Loucy (cell line): ENCODE results near the gene VIPR2.

ENCODE experiments used
- H2AFZ ChIP-seq: fragments of 200-600 bp; sonication (generic); 2 replicates; pipeline ENCODE4 v1.6.0; 2016; ENCODE audit warnings: antibody characterized with exemption, mild to moderate bottlenecking, low read length, moderate library complexity
- H3F3A ChIP-seq: fragments of 200-600 bp; 2 replicates; pipeline ENCODE4 v1.6.0; 2016; ENCODE audit warnings: antibody characterized with exemption, low read depth, mild to moderate bottlenecking
- H3K27me3 ChIP-seq: fragments of 200-600 bp; sonication (generic); 2 replicates; pipeline ENCODE4 v1.6.1; 2014; ENCODE audit warnings: low read length, mild to moderate bottlenecking; ENCODE audit not compliant: insufficient read depth, poor library complexity, severe bottlenecking
- H3K36me3 ChIP-seq: fragments of 200-600 bp; sonication (generic); 2 replicates; pipeline ENCODE4 v1.6.1; 2016; ENCODE audit warnings: low read length; ENCODE audit not compliant: insufficient read depth
- H3K4me1 ChIP-seq: fragments of 200-600 bp; sonication (generic); 2 replicates; pipeline ENCODE4 v1.5.1; 2014; ENCODE audit warnings: low read length, mild to moderate bottlenecking; ENCODE audit not compliant: insufficient read depth, poor library complexity, severe bottlenecking
- H3K4me2 ChIP-seq: fragments of 200-600 bp; sonication (generic); 2 replicates; pipeline ENCODE4 v1.6.0; 2014; ENCODE audit warnings: antibody characterized with exemption, low read length, low read depth, mild to moderate bottlenecking; ENCODE audit not compliant: poor library complexity, severe bottlenecking
- H3K4me3 ChIP-seq: fragments of 200-600 bp; sonication (generic); 2 replicates; pipeline ENCODE4 v1.5.1; 2014; ENCODE audit warnings: low read length, mild to moderate bottlenecking, mixed read lengths; ENCODE audit not compliant: poor library complexity, severe bottlenecking
- H3K79me2 ChIP-seq: fragments of 200-600 bp; sonication (generic); 2 replicates; pipeline ENCODE4 v1.6.1; 2014; ENCODE audit warnings: low read length; ENCODE audit not compliant: insufficient read depth
- H3K9ac ChIP-seq: fragments of 200-600 bp; sonication (generic); 2 replicates; pipeline ENCODE4 v1.6.0; 2014; ENCODE audit warnings: mild to moderate bottlenecking, low read depth, low read length, moderate library complexity; ENCODE audit not compliant: poor library complexity, severe bottlenecking
- H3K9me2 ChIP-seq: fragments of 200-600 bp; sonication (generic); replicated peaks from 2 replicates; pipeline ENCODE4 v1.6.1; 2016; ENCODE audit warnings: low read depth, low read length, mixed read lengths
- H3K9me3 ChIP-seq: fragments of 200-600 bp; sonication (generic); 2 replicates; pipeline ENCODE4 v1.6.1; 2014; ENCODE audit warnings: mild to moderate bottlenecking, antibody characterized with exemption, low read length, low read depth; ENCODE audit not compliant: insufficient read depth
- H4K20me1 ChIP-seq: fragments of 200-600 bp; sonication (generic); 2 replicates; pipeline ENCODE4 v1.6.0; 2014; ENCODE audit warnings: antibody characterized with exemption, low read length, mild to moderate bottlenecking; ENCODE audit not compliant: insufficient read depth, poor library complexity, severe bottlenecking
- EZH2phosphoT487 ChIP-seq: fragments of 200-600 bp; IDR thresholded peaks from 2 replicates; pipeline ENCODE4 v1.6.1; 2018; ENCODE audit warnings: antibody characterized with exemption, mild to moderate bottlenecking, moderate library complexity, borderline replicate concordance
- TF ChIP-seq, protein P1 (sequence below): fragments of 200-600 bp; sonication (generic); conservative IDR thresholded peaks from 2 replicates; pipeline ENCODE4 v1.5.1; 2014; ENCODE audit warnings: mild to moderate bottlenecking, antibody characterized with exemption, low read length

Gene VIPR2

DNA sequence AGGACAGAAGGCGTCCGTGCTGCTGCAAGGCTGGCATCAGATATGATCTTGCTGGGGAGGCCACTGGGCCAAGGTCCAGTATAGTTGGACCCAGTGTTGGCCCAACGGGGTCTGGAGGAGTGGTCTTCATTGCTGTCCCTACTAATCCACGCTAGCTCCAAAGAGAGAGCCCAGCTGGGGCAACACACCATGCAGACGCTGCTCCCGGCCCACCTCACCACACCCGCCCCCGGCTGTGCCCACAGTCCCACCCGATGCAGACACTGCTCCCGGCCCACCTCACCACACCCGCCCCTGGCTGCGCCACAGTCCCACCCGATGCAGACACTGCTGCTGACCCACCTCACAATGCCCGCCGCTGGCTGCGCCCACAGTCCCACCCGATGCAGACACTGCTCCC is 121.5 kb downstream of the VIPR2 start:
- H3K9me2 ChIP-seq, result no peaks in the 10 kb centered on the region
- TF ChIP-seq, protein P1, sequence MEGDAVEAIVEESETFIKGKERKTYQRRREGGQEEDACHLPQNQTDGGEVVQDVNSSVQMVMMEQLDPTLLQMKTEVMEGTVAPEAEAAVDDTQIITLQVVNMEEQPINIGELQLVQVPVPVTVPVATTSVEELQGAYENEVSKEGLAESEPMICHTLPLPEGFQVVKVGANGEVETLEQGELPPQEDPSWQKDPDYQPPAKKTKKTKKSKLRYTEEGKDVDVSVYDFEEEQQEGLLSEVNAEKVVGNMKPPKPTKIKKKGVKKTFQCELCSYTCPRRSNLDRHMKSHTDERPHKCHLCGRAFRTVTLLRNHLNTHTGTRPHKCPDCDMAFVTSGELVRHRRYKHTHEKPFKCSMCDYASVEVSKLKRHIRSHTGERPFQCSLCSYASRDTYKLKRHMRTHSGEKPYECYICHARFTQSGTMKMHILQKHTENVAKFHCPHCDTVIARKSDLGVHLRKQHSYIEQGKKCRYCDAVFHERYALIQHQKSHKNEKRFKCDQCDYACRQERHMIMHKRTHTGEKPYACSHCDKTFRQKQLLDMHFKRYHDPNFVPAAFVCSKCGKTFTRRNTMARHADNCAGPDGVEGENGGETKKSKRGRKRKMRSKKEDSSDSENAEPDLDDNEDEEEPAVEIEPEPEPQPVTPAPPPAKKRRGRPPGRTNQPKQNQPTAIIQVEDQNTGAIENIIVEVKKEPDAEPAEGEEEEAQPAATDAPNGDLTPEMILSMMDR, result no peak
- TF ChIP-seq EZH2phosphoT487, result no peak
- H3K9ac ChIP-seq, result no peak overlapping the region
- no peaks in the 10 kb centered on the region for H4K20me1 ChIP-seq
- no peaks in the 10 kb centered on the region for H3K36me3 ChIP-seq
- no peak overlapping the region for H3K4me3 ChIP-seq
- H3F3A ChIP-seq, result no peaks in the 10 kb centered on the region
- no peaks in the 10 kb centered on the region for H3K4me1 ChIP-seq
- no peaks in the 10 kb centered on the region for H3K27me3 ChIP-seq
- H3K79me2 ChIP-seq, result no peaks in the 10 kb centered on the region
- no peak overlapping the region for H2AFZ ChIP-seq
- H3K9me3 ChIP-seq, result peaks cover 24% of the 10 kb centered on the region; the same call in 1 of the 2 replicates
- no peak overlapping the region for H3K4me2 ChIP-seq

DNA sequence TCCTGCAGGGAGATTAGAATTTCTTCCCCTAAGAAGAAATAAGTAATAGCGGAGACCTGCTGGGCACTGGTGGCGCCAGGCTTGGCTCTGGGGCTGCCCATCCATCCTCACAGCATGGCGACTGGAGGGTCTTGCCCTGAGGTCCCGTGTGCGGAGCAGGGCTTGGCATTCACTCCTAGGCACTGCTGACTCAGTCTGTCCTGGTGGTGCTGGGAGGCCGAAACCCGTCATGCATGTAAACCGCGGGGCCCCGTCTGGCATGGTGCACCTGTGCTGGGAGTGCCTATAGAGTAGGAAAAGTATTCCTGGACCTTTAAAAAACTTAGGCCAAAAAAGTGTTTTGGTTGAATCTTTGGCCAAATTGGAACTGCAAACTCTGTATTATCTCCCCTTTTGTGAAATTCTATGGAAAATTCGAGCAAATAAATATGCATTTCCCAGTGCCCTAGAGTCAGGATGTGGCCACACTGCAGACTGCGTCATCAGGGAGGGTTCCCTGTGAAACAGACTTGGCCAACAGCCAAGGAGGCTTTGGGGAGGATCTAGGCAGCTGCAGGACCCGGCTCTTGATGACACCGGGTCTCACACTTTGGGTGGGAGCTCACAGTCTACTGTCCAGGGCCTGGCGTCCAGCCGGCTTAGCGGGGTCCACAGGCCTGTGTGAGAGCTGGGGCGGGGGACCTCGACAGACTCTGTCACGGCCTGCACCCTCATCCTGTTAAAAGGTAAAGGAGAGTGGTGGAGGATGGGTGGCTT is 122.3 kb downstream of the VIPR2 start:
- H3K27me3 ChIP-seq, result no peaks in the 10 kb centered on the region
- no peaks in the 10 kb centered on the region for H3K36me3 ChIP-seq
- H2AFZ ChIP-seq, result no peak overlapping the region
- H3K79me2 ChIP-seq, result no peaks in the 10 kb centered on the region
- peaks cover 24% of the 10 kb centered on the region; the same call in 1 of the 2 replicates for H3K9me3 ChIP-seq
- H3K4me1 ChIP-seq, result no peaks in the 10 kb centered on the region
- H3K9me2 ChIP-seq, result no peaks in the 10 kb centered on the region
- H3F3A ChIP-seq, result no peaks in the 10 kb centered on the region
- no peaks in the 10 kb centered on the region for H4K20me1 ChIP-seq
- no peak overlapping the region for H3K4me3 ChIP-seq
- H3K4me2 ChIP-seq, result no peak overlapping the region
- TF ChIP-seq EZH2phosphoT487, result no peak
- TF ChIP-seq, protein P1, result no peak
- H3K9ac ChIP-seq, result no peak overlapping the region

DNA sequence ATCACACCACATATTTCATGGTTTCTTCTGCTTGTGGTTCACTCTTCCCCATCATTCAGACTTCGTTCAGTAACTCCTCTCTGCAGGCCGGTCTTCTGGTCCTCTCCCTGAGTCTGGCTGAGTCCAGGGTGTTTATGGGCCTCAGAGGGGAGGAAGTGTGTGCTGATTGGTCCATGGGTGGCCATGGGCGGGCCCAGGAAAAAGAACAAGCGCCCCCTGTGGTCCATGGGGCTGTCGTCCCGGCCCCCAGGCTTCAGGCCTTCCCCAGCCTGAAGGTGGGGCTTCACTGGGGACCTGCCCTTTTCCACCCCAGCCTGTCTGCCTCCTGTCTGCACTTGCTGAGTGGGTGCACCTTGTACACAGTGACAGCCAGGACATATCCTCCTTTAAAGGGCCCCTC is 123.7 kb downstream of the VIPR2 start:
- Histone ChIP-seq H3F3A (no peaks in the 10 kb centered on the region), H3K36me3 (no peaks in the 10 kb centered on the region), H3K4me3 (no peak overlapping the region), H4K20me1 (no peaks in the 10 kb centered on the region), H3K4me2 (no peak overlapping the region), H3K4me1 (no peaks in the 10 kb centered on the region), H3K9me2 (no peaks in the 10 kb centered on the region), H2AFZ (no peak overlapping the region), H3K79me2 (no peaks in the 10 kb centered on the region), H3K27me3 (no peaks in the 10 kb centered on the region), H3K9ac (no peak overlapping the region), H3K9me3 (peaks cover 24% of the 10 kb centered on the region; the same call in 1 of the 2 replicates)
- TF ChIP-seq EZH2phosphoT487, result no peak
- TF ChIP-seq, protein P1, result no peak
